Right kidney (tissue), 1 donor: ENCODE measurements around the gene DHX29.
"Not testable (repeated sequence)": the region's sequence is repeated elsewhere in the genome, so short reads cannot be mapped to it uniquely, and the experiment has no call there.

Experiments
- DNase-seq: peaks from one replicate; pipeline ENCODE4 v3.0.0-alpha.2; 2016

DHX29 gene

GRCh38 chr5:55318237-55318636 lies 10.7 kb upstream of the DHX29 start:
- DNase-seq = not testable (repeated sequence)

- DNase-seq = no peak
These were observed 9.3 kb upstream of the DHX29 start for GRCh38 chr5:55316837-55317236.

GRCh38 chr5:55316289-55316688 lies 8.8 kb upstream of the DHX29 start:
- no peak for DNase-seq

DNA sequence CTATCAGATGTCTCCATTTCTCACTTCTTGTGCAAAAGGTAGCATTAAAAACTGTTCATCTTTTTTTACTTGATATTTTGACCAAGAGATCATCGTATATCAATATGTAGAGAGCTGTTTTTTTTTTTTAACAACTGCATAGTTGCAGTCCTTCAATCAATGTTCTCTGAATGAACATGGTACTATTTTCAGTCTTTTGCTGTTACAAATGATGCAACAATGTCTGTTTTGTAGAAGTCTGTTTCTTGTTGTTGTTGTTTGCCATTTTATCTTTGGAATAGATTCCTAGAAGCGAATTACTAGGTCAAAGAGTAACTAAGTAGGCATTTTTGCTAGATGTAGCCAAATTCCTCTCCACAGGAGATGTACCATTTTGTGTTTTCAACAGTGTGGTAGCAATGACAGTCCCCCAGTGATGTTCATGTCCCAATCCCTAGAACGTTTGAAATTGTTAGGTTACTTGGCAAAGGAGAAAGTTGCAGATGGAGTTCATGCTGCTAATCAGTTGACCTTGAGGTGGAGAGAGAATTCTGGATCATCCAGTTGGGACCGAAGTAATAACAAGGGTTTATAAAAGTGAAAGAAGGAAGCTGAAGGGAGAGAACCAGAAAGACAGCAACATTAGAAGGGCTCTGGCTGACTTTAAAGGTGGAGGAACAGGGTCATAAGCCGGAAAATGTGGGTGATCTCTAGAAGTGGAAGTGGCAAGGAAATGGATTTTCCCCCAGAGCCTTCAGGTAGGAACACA lies 6.5 kb upstream of the DHX29 start:
- DNase-seq = no peak

- DNase-seq = no peak
These were observed 851 bp upstream of the DHX29 start for GRCh38 chr5:55308254-55308836.

- no peak for DNase-seq
These were observed 682 bp downstream of the DHX29 start for GRCh38 chr5:55306641-55307382.

DNA sequence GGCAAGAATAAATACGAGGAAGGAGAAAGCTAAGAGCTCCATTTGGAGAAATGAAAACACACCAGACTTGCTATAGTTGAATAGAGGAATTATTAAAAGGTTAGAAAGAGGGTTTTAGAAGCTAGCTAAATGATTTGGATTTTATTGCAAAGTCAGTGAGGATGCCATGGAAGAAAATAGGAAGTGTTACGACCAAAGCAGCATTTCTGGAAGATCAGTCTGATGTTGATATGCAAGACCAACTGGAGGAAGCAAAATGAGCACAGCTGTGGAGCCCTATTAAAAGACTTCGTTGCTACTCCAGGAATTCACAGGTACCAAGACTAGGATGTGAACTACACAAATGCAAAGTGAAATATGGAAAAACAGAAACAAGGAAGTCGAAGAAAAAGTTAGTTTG lies 2.1 kb downstream of the DHX29 start:
- DNase-seq = no peak

DNA sequence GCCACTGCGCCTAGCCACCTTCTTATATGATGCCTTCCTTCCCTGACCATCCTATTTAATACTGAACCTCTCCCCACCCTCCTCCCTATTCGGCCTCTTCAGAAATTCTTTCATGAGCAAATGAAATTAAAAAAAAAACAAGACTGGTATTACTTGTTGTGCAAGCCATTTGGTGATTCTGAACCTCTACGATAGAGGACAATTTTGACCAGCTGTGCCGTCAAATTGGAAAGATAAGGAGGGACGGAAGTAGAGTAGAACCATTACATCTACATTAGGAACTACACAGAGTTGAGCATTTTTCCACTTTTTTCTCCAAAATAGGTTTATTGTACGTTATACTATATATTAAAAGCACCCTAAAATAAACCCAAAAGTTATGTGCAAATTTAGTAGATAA lies 2.9 kb downstream of the DHX29 start:
- DNase-seq = no peak

DNA sequence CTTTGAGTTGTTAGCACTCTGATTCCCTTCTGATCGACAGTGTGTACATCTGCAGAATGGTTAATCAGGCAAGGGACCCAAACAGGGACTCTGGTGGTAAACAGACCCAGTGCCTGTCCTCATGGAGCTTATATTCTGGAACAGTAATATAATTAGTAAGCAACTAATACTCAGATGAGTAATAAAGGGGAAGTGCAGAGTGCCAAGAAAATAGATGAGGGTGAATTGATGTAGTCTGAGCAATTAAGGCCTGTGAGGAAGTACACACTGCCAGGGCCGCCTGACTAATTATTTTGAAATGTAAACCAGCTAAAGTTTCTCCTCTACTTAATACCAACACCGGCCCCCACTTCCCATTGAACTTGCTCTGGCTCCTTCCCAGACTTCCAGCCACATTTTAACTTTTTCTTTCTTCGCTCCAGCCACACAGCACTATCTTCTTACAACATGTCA lies 4.2 kb downstream of the DHX29 start:
- DNase-seq = no peak

DNA sequence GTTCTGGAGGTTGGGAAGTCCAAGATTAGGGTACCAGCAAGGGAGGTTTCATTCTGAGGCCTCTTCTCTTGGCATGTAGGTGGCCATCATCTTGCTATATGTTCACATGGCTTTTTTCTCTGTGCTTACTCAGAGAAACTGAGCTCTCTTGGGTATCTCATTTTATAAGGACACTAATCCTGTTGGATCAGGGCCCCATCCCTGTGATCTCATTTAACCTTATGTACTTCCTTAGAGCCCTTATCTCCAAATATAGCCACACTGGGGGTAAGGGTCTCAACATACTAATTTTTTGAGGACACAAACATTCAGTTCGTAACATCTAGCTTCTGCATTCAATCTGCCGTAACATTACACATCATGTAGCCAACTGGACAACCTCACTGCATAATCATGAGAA lies 6.6 kb downstream of the DHX29 start:
- DNase-seq = no peak

DNA sequence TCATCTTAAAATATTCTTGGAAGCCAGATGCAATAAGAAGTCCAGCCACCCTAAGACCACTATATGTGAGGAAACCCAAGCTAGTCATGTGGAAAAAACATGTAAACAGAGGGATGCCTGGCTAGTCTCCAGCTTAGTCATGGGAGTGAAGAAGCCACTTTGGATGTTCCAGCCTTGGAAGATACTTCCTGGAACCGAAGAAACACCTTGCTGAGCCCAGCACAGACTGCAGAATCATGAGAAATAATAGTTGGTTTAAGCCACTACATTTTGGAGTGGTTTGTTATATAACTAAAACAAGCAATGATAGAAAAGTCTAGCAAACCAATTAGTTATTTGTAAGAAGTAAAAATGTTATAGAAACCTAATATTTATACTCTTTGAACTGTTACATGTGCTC lies 12.6 kb downstream of the DHX29 start:
- DNase-seq = no peak

GRCh38 chr5:55290991-55291390 lies 16.5 kb downstream of the DHX29 start:
- DNase-seq = no peak

- DNase-seq = no peak
These were observed 17.7 kb downstream of the DHX29 start for GRCh38 chr5:55289808-55290207.

GRCh38 chr5:55286411-55286933 lies 21.0 kb downstream of the DHX29 start:
- DNase-seq = no peak

GRCh38 chr5:55278778-55279177 lies 28.7 kb downstream of the DHX29 start:
- DNase-seq = no peak

- DNase-seq = no peak
These were observed 30.7 kb downstream of the DHX29 start for GRCh38 chr5:55276771-55277170.

GRCh38 chr5:55258339-55258738 lies 49.2 kb downstream of the DHX29 start:
- DNase-seq = no peak

GRCh38 chr5:55254802-55255201 lies 52.7 kb downstream of the DHX29 start:
- no peak for DNase-seq

- DNase-seq = no peak
These were observed 57.4 kb downstream of the DHX29 start for GRCh38 chr5:55250064-55250463.

DNA sequence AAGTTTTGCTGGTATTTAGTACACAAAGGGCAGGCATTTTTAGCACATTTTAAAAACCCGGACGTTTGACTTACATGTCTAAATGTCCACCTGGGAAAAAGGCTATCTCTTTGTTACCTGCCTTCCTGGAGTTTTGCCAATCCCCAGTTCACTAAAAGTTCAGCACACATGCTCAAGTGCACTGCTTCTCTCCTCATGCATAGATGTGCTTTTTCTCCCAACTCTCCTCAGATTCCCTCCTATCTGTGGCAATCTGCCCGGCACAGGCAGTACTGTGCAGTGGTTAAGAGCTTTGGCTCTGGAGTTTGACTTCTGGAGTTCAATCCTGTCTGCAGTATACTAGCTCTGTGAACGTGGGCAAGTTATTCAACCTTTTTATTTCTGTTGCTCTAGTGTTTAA lies 65.7 kb downstream of the DHX29 start:
- DNase-seq = no peak

DNA sequence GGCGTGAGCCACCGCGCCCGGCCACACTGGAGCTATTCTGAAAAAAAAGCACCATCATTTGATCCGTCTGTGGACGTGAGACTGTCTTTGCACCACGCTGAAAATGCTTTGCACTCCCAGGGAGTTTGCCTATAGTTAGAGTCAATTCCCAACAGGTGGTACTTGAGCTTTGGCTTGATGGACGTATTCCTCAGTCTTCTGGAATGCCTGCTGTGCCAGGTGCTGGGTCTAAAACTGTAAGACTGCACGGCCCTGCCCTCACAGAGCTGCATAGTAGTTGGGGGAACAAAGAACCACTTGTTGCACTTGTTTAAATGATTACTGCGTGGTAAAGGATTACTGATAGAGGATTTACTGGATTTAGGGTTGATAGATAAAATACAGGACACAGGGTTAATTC lies 70.7 kb downstream of the DHX29 start:
- DNase-seq = no peak

DNA sequence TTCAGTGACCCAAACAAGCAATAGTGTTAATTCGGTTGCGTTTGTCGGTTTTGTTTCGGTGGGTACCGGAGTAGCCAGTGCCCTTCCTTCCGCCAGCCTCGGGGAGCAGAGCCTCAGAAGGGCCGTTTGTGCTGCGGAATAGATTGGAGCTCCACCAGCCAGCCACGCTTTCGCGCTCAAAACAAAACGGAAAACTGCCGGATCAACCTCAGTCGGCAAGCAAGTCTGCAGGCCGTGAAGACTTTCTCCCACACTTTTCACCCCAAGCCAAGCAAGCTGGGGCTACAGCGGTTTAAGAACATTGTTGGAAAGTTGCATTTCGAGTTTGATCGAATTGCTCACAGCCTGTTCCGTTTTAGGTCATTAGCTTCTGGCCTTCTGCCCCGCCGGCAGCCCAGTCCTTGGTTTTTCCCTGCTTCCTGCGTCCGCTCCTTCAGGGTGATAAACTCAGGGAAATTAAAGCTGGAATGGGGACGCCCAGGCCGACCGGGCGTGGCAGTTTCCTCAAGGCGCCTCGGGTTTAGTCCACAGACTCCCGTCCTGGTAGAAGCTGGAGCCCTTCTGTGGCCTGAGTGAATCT lies 73.3 kb downstream of the DHX29 start:
- DNase-seq = peak; percentile 67
